RPMI8226 (cell line): ENCODE measurements around the gene SLC13A2.

Source experiments
- DNase-seq: peaks from one replicate; pipeline ENCODE4 v3.0.0-alpha.2; 2015

SLC13A2 gene

DNA sequence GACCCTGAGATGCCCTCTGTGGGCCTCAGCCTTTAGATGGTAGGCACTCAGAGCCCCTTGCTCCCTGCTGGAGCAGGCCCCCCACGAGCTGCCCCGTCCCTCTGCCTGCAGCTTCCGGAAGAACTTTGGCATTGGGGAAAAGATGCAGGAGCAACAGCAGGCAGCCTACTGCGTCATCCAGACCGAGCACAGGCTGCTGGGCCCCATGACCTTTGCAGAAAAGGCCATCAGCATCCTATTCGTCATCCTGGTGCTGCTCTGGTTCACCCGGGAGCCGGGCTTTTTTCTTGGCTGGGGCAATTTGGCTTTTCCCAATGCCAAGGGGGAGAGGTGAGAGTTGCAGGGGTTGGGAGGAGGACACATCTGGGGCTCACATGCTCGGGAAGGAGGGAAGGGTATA lies 20.0 kb downstream of the SLC13A2 start:
- DNase-seq: no peak

DNA sequence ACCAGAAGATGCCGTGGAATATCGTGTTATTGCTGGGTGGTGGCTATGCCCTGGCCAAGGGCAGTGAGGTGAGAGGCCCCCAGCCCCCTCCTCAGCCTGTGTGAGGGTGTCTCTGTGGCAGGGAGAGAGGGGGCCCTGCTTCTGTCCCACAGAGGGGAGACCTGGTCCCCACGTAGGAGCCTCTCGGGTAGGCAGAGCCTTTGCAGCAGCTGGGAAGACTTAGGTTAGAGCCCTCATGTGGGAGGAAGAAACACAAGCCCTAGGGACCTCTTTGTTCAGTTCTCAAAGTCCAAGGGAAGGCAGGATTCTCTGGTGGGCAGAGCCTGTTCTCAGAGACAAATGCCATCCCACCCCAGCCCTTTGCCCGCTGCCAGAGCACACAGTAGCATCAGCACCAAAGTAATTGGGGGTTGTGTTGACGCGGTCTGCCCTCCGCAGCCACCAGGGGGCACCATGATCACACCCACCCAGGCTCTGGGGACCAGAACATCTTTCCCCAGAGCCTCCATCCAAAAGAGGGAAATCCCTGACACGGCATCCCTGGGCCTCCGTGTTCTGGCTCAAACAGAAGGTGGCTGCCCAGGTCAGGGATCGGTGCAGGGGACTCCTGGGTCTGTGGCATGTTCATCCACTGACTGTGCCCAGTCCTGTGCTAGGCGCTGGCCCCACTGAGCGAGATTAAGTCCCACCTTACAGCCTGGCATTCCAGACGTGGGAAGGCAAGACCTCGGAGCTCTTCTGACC lies 21.2 kb downstream of the SLC13A2 start:
- DNase-seq: peak; percentile 70

GRCh38 chr17:28495635-28496034 lies 22.2 kb downstream of the SLC13A2 start:
- DNase-seq: no peak

DNA sequence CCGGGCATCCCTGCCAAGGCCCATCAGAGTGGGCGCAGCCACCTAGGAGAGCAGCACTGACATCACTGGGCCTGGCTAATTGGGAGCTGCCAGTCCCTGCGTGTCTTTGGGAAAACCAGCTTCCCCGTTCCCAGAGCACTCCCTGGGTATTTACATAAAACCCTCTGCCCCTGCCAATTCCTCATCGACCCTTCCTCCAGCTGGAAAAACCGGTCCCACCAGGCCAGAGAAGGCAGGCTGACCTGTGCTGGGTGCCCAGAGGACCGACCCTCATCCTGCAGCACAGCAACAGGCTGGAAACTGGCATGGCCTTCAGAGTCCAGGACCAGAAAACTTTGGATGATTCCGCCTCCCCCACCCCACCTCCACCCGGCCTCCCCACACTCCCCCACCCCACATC lies 24.5 kb downstream of the SLC13A2 start:
- no peak for DNase-seq

DNA sequence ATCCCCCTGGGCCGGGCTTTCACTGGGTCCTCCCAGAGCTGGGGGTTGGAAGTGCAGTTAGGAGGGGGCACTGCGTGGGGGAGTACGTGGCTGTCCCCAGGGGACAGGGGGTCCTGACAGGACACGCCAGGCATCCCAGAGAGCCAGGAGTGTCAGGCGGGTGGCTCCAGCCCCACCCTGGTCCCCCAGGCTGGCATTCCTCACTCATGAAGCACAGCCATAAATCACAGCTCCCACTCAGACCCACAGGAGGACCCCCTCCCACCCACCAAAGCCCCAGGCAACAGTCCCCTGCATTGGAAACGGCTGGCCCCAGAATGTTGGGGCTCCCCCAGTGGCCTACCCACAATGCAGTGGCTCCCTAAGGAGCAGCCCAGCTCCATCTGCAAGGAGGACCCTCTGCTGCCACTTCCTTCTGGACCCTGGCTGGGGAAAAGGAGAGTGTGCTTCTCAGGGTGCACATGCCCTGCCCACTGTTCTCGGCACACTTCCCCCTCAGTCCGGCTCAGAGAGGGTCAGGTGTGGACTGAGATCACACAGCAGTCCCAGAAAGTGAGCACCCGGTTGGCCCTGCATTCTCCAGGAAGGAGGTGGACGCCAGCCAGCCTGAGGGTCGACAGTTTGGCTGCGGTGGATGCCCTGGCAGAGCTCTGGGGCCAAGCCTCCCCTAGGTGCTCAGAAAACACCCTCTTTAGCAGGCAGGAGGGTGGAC lies 25.4 kb downstream of the SLC13A2 start:
- DNase-seq: no peak

DNA sequence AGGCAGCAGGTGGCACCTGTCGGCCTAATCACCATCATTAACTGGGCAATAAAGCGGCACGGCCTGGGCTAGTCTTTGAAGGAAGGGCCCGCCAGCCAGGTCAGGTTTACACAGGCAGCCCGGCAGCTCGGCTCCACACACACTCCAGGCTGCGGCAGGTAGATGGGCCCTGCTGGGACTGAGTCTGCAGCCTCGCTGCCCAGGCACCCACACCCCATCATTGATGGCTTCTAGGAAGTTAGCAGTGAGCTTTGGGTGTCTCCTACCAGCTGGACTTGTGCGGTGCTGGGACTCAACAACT lies 25.9 kb downstream of the SLC13A2 start:
- no peak for DNase-seq

DNA sequence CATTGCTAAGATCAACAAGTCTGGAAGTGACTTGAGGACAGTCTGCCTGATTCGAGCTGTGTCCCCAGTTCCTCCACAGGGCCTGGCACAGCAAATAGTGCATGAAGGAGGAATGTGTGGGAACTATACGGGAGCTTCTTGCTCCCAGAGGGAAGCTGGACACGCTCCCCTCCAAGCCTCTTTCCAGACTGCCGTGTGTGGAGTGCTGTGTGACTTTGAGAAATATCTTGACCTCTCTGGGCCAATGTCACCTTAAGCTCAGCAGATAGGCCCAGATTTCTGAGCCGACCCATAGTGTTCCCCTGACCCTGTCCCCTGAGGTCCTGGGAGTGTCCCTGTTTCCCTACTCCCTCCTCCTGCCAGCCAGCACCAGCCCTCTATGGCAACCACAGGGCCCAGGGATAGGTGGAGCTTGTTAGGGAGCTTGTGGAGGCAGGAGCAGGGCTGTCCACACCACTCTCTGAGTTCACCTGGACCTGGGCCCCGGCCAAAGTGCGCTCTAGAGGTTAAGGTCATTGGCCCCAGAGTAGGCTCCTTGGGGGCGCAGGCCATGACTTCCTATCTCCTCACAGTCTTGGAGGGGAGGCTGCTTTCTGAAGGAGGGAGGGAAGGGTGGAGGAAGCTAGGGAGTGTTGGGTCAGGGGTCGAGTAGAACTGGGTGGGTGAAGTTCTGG lies 26.4 kb downstream of the SLC13A2 start:
- DNase-seq: no peak

DNA sequence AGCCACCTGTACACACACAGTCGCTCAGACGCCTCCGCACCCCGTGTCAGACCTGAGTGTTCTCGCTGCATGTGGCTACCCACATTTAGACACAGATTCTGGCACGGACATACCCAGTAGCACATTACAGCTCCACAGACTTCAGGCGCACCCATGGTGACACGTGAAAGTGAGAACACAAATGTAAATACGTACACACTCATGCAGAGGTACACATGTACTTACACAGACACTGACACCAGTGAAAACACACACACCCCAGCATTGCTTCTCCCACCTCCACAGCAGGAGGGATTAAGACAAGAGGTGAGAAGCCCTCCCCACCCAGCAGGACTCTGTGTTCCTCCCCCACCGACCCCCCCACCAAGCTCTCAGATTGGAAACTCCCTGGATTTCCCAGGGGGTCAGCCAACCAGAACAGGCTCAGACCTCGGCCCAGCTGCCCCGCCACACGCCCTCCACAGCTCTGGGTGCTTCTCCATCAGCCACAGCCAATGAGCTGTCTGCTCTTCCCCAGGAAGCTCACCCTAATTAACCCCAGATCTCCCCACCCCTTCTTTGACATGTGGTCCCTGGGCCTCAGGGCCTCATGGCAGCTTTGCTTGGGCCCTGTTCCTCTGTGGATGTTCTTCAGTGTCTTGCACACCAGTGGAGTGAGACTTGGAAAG lies 27.4 kb downstream of the SLC13A2 start:
- peak; percentile 17 for DNase-seq

GRCh38 chr17:28501421-28502284 lies 28.2 kb downstream of the SLC13A2 start:
- no peak for DNase-seq

- DNase-seq: no peak
Measured at GRCh38 chr17:28503420-28503819, 30.0 kb downstream of the SLC13A2 start.

- no peak for DNase-seq
Measured at GRCh38 chr17:28505986-28506665, 32.7 kb downstream of the SLC13A2 start, which contains the start of gene FOXN1. FOXN1 (plus strand) TSS chr17:28506348; CDS start chr17:28523970, 17,622 bp downstream.

DNA sequence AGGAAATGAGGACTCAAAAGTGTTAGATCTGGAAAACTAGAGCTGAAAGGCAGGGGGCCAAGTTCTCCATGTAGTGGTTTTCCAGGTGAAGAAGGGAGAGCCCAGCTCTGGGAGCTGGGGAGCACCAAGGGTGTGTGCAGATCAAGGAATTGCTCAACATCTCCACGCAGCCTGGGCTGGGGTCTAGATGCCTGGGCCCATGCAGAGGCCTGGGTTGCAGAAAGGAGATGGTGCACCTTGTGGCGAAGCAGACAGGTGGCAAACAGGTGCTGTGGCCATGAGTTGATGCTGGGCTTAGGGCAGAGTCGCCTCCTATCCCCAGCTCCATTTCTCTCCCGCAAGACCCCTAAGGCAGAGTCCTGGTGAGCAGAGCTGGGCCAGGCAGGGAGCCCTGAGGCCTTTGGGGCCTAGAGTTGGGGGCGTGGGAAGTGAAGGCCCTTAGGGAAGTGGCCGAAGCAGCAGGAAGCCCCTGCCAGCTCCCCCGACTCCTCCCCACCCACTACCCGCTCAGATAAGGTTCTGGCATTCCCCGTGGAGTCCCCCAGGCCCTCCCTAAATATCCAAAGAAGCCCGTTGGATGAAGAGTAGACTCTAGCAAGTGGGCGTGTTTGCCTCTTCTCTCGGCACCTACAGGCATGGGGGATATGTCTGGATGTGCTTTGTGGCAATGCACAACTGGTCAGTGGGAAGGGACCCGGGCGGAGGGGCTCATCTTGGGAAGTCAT lies 33.5 kb downstream of the SLC13A2 start:
- DNase-seq: no peak

DNA sequence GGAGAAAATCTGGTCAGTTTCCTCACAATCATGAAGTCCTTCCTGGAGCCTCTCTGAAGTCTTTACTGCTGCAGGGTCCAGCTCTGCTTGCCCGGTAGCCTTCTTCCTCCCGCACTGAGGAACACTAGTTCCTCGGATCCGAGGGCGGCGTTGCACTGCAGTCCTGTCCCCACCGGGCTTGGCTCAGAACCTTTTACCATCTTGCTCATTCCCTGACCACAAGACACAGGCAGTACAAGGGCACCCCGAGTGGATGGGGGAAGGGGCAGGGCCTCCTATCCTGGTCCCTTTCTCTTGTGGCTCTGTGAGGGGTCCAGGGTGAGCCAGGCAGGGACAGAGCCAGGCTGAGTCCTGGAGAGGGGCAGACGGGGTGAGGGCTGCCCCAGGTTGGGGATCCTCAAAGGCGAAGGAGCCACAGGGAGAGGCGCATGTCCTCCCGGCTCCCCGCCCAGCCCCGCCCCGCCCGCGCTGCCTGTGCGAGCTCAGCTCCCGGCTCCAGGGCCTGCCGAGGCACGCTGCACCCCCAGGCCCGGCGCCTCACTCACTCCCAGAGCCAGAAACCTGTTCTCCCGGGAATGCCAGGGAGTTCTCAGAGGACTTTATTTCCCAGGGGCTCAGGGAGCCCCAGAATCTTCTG lies 34.2 kb downstream of the SLC13A2 start:
- DNase-seq: no peak

GRCh38 chr17:28508211-28508724 lies 34.8 kb downstream of the SLC13A2 start:
- DNase-seq: no peak

DNA sequence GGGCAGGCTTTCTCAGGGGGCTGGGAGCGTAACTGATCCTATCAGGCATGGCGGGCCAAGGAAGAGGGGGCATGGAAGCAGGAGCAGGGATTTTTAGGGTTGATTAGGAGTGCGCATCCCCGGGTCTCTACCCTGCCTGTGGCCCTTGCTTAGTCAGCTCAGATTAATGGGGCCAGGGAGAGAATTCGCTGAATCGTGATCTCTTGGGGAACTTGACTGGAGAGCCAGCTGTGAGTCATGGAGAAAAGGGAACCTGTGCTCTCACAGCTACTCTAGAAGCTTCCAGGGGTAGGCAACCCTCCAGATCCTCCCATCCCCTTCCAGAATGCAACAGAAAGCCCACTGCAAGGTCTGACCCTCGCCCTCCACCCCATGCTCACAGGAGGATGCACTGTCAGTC lies 36.3 kb downstream of the SLC13A2 start:
- DNase-seq: peak; percentile 42

- DNase-seq: no peak
Measured at GRCh38 chr17:28511858-28512461, 38.5 kb downstream of the SLC13A2 start.

GRCh38 chr17:28513476-28513875 lies 40.0 kb downstream of the SLC13A2 start:
- DNase-seq: no peak

GRCh38 chr17:28514561-28515002 lies 41.1 kb downstream of the SLC13A2 start:
- DNase-seq: no peak

DNA sequence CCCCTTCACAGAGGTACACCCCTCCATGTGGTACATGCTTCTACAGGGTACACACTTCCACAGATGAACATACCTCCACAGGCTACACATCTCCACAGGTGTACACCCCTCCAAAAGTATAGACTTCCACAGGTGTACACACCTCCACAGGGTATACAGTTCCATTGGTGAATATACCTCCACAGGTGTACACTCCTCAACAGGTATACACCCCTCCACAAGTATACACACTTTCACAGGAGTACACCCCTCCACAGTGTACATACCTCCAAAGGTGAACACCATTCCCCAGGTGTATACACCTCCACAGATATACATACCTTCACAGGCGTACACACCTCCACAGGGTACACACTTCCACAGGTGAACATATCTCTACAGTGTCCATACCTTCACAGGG lies 42.1 kb downstream of the SLC13A2 start:
- no peak for DNase-seq

DNA sequence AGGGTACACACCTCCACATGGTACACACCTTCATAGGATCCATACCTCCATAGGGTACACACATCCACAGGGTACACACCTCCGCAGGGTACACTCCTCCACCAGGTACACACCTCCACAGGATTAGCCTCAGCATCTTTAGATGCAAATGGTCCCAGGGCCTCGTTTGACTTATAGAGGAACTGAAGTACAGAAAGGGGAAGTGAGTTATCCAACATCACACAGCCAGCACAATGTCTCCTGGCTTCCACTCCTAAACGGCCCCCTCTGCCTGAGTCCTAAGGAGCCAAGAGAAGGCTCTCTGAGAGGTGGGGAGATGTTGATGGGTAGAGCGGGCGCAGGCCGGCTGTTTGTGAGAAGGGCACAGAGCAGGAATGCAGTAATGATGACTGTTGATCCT lies 44.7 kb downstream of the SLC13A2 start:
- DNase-seq: no peak
